GM18873 (cell line): ENCODE results near the gene CD300C.
"Not testable (repeated sequence)": the region's sequence is repeated elsewhere in the genome, so short reads cannot be mapped to it uniquely, and the experiment has no call there.

Experiments used
- ATAC-seq: cut with Tn5 transposase; IDR thresholded peaks from one replicate; pipeline ENCODE4 v1.9.1; 2021; ENCODE audit warnings: mild to moderate bottlenecking, moderate library complexity, moderate number of reproducible peaks; ENCODE audit not compliant: unreplicated experiment, low FRiP score

The CD300C gene

GRCh38 chr17:74545843-74546230 is at the start of gene CD300C:
CD300C (minus strand) TSS chr17:74546115; CDS start chr17:74545782, 333 bp downstream.
- ATAC-seq: no peak

- ATAC-seq: no peak
These were observed 49.3 kb upstream of the CD300C start for GRCh38 chr17:74595037-74595750.

- ATAC-seq: no peak
These were observed 46.4 kb upstream of the CD300C start, which contains the start of gene CD300LD for GRCh38 chr17:74592087-74592990. CD300LD (minus strand) TSS chr17:74592283; CDS start chr17:74592202, 81 bp downstream.

GRCh38 chr17:74591503-74591902 is 45.6 kb upstream of the CD300C start:
- no peak for ATAC-seq

GRCh38 chr17:74585711-74586110 is 39.8 kb upstream of the CD300C start:
- ATAC-seq: no peak

GRCh38 chr17:74584292-74585060 is 38.6 kb upstream of the CD300C start:
- no peak for ATAC-seq

GRCh38 chr17:74582633-74583032 is 36.7 kb upstream of the CD300C start:
- ATAC-seq: no peak

GRCh38 chr17:74579900-74580299 is 34.0 kb upstream of the CD300C start:
- ATAC-seq: no peak

GRCh38 chr17:74578979-74579378 is 33.1 kb upstream of the CD300C start:
- no peak for ATAC-seq

GRCh38 chr17:74574489-74575142 is 28.7 kb upstream of the CD300C start:
- no peak for ATAC-seq

- not testable (repeated sequence) for ATAC-seq
These were observed 27.7 kb upstream of the CD300C start for GRCh38 chr17:74573635-74574034.

- ATAC-seq: no peak
These were observed 27.3 kb upstream of the CD300C start for GRCh38 chr17:74573169-74573568.

- ATAC-seq: no peak
These were observed 25.8 kb upstream of the CD300C start for GRCh38 chr17:74571621-74572270.

- no peak for ATAC-seq
These were observed 23.4 kb upstream of the CD300C start for GRCh38 chr17:74569020-74570003.

- no peak for ATAC-seq
These were observed 22.4 kb upstream of the CD300C start for GRCh38 chr17:74568106-74568873.

GRCh38 chr17:74567397-74567796 is 21.5 kb upstream of the CD300C start, which contains the start of gene CD300H:
CD300H (minus strand) TSS chr17:74567509.
- no peak for ATAC-seq

- no peak for ATAC-seq
These were observed 20.3 kb upstream of the CD300C start for GRCh38 chr17:74566132-74566753.
